Measurements from ENCODE around the gene NTRK1. TPM values are rescaled to one million over a fixed set of nuclear protein-coding genes. Genes with fewer than 3 reads are reported as not detected.
A peak's percentile ranks its signal among the peaks of the same experiment; 100 is the strongest.

The NTRK1 gene
- total RNA-seq, 1 donor from 2014 or later: 1.4 TPM

DNA sequence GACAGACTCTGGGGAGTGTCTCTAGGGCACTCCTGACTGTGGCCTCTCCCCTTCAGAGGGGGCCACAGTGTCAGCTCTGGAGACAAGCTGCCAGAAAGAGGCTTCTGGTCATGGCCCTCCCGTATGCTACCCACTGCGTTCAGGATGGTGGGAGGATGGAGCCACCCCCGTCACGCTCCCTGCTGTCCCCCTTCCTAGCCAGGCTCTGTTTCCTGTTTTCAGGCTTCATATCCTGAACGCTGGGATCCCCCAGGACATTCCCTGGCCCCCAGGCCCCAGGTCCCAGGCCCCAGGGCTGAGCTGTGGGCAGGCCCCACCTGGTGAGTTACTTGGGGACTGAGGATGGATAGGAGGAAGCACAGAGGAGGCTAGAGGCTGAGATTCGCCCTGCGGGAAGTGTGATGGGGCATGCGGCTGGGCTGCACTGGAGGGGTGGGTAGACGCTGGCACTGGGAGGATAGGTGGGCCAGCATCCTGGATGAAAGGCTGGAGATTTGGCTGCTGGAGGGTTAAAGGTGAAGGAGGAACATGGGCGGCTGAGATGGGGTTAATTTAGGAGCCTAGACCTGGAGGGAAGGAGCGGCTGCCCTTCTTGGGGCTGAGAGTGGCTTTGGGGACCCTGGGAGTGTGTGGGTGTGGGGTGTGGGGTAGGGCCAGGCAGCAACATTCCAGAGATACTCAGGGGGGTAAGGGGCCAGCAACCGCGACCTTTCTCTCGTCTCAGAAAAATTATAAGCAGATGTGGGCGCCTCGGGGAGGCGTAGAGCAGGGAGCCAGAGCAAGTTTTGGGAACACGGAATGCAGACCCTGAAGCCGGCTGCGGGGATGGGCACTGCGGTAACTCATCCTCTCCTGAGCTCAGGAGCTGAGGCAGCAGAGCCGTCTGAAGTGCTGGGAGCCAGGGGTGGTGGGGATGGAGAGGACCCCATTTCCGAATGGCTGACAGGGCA, 41.6 kb downstream of the NTRK1 start:
- intact Hi-C loops (cut with DNase I): no loop called here
- DNase-seq (ENCODE audit: low spot score): no peak

DNA sequence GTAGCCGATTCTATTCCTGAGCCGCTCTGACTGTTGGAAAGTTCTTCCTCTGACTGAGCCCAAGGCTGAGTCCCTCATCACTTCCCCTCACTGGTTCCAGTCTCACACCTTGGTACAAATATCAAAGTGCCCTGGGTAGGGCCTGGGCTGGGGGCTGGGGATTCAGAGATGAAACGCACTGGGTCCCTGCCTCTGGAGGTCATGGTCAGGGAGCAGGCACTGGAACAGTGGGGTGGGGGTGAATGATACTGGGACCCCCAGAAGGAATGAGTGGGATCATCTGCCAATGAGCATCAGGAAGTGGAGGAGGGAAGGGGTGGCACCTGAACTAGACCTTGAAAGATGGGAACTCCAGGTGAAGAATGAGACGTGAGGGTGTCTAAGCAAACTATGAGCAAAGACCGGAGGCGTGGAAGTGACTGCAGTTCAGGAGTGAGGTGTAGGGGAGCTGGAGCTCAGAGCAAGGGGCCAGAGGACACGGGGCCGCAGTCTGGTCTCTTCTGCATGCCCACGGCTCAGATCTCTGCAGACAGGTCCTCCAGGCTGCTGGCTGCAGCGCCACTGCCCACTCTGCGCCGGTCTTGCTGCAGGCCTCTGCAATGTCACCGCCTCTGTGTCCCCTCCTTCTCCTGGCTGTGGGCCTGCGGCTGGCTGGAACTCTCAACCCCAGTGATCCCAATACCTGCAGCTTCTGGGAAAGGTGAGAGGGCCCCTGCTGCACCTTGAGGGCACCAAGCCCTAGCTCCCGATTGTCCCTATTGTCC, 42.8 kb downstream of the NTRK1 start:
- intact Hi-C loops (cut with DNase I): no loop called here
- DNase-seq (ENCODE audit: low spot score): no peak

- DNase-seq (ENCODE audit: low spot score): no peak
- intact Hi-C loops (cut with DNase I): no loop called here
These were observed 43.7 kb downstream of the NTRK1 start for GRCh38 chr1:156904187-156904959.

DNA sequence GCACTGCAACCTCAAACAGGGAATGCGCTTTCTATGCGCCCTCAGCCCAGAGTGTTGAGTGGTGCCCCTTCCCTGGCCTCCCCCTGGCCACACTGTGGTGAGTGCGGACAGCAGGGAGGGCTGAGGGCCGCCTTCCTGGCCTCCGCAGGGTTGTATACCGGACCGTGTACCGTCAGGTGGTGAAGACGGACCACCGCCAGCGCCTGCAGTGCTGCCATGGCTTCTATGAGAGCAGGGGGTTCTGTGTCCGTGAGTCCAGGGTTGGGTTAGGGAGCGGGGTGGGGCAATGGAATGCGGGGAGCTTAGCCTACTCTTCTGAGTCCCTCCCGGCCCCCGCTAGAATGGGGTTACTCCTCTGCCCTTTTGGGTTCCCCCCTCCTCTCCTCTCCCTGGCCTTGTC, 44.5 kb downstream of the NTRK1 start:
- no peak for DNase-seq (ENCODE audit: low spot score)
- intact Hi-C loops (cut with DNase I): no loop called here

DNA sequence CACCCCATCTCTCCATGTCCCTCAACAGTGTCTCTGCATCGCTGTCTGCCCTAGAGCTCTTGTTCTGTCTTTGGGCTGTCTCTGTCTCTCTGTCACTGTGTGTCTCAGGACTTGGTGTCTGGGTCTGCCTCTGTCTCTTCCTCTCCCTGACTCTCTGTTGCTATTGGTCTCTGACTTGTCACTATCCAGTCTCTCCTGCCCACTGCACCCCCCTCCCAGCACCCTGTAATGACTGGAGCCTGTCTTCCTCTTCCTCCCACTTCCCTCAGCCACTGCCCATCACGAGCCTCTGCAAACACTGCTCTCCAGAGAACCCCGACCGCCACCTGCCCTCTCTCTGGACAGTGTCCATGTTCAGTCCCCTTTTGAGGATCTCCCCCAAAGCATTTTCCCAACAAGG, 45.0 kb downstream of the NTRK1 start:
- no peak for DNase-seq (ENCODE audit: low spot score)
- intact Hi-C loops (cut with DNase I): no loop called here

GRCh38 chr1:156906206-156906906, 45.7 kb downstream of the NTRK1 start:
- no peak for DNase-seq (ENCODE audit: low spot score)
- intact Hi-C loops (cut with DNase I): no loop called here

DNA sequence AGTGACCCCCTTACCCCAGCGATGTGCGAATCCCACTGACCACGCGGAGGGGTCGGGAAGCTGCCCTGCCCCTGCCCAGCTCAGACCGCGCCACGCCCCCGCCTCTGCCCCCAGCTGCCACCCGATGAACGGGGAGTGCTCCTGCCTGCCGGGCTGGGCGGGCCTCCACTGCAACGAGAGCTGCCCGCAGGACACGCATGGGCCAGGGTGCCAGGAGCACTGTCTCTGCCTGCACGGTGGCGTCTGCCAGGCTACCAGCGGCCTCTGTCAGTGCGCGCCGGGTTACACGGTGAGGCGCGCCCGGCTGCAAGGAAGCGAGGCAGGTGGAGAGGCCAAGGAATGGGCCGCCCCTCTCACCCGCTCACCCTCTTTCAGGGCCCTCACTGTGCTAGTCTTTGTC, 47.9 kb downstream of the NTRK1 start:
- DNase-seq (ENCODE audit: low spot score): no peak
- intact Hi-C loops (cut with DNase I): no loop called here

DNA sequence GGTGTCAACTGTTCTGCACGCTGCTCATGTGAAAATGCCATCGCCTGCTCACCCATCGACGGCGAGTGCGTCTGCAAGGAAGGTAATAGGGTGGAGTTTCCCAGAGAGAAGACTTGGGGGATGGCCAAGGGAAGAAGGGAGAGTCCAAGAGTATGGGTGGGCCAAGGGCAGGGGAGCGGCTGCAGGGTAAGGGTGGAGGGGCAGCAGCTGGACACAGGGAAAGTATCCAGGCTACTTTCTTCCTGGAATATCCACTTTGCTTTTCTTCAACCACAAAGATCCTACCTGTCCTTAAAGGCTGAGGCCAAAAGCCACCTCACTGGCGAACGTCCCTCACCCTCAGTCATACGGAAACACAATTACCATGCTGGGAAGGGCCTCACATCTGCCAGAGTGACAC, 48.3 kb downstream of the NTRK1 start:
- no peak for DNase-seq (ENCODE audit: low spot score)
- intact Hi-C loops (cut with DNase I): no loop called here

DNA sequence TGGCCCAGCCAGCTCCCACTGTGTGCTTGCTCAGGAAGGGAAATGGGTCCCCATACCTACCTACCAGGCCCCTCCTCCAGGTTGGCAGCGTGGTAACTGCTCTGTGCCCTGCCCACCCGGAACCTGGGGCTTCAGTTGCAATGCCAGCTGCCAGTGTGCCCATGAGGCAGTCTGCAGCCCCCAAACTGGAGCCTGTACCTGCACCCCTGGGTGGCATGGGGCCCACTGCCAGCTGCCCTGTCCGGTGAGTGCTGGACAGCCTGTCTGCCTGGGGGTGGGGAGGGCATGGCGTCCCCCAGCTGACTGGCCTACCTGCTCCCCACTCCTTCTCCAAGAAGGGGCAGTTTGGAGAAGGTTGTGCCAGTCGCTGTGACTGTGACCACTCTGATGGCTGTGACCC, 49.0 kb downstream of the NTRK1 start:
- intact Hi-C loops (cut with DNase I): no loop called here
- DNase-seq (ENCODE audit: low spot score): no peak

DNA sequence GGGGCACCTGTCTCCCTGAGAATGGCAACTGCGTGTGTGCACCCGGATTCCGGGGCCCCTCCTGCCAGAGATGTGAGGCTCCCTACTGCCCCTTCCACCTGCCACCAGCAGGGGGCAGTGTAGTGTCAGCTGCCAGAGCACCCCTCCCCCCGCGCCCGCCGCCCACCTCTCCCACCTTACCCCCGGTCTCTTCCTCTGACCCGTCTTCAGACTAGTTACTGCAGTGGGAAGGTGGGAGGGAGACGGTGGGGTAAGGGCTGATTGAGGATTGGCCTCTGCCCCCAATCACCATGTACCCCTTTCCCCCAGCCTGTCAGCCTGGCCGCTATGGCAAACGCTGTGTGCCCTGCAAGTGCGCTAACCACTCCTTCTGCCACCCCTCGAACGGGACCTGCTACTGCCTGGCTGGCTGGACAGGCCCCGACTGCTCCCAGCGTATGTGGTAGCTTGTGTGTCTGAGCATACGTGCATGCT, 49.7 kb downstream of the NTRK1 start:
- no peak for DNase-seq (ENCODE audit: low spot score)
- intact Hi-C loops (cut with DNase I): no loop called here

GRCh38 chr1:156911577-156912298, 51.1 kb downstream of the NTRK1 start:
- DNase-seq (ENCODE audit: low spot score): no peak
- intact Hi-C loops (cut with DNase I): no loop called here

- DNase-seq (ENCODE audit: low spot score): no peak
- intact Hi-C loops (cut with DNase I): no loop called here
These were observed 51.6 kb downstream of the NTRK1 start for GRCh38 chr1:156912310-156912709.

GRCh38 chr1:156912861-156913808, 52.5 kb downstream of the NTRK1 start:
- intact Hi-C loops (cut with DNase I): no loop called here
- no peak for DNase-seq (ENCODE audit: low spot score)

- intact Hi-C loops (cut with DNase I): no loop called here
- DNase-seq (ENCODE audit: low spot score): no peak
These were observed 53.2 kb downstream of the NTRK1 start for GRCh38 chr1:156913809-156914387.

DNA sequence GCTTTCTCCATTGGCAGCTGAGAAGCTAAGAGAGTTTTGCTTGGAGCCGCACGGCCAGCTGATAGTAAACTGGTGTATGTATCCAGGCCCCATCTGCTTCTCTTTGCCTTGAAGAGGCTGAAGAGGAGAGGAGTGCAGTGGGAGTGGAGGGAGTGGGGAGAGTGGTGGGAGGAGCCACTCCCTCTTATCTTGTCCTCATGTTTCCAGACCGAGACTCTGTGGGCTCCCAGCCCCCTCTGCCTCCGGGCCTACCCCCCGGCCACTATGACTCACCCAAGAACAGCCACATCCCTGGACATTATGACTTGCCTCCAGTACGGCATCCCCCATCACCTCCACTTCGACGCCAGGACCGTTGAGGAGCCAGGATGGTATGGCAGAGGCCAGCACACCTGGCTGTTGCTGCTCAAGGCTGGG, 53.8 kb downstream of the NTRK1 start:
- intact Hi-C loops (cut with DNase I): no loop called here
- no peak for DNase-seq (ENCODE audit: low spot score)

DNA sequence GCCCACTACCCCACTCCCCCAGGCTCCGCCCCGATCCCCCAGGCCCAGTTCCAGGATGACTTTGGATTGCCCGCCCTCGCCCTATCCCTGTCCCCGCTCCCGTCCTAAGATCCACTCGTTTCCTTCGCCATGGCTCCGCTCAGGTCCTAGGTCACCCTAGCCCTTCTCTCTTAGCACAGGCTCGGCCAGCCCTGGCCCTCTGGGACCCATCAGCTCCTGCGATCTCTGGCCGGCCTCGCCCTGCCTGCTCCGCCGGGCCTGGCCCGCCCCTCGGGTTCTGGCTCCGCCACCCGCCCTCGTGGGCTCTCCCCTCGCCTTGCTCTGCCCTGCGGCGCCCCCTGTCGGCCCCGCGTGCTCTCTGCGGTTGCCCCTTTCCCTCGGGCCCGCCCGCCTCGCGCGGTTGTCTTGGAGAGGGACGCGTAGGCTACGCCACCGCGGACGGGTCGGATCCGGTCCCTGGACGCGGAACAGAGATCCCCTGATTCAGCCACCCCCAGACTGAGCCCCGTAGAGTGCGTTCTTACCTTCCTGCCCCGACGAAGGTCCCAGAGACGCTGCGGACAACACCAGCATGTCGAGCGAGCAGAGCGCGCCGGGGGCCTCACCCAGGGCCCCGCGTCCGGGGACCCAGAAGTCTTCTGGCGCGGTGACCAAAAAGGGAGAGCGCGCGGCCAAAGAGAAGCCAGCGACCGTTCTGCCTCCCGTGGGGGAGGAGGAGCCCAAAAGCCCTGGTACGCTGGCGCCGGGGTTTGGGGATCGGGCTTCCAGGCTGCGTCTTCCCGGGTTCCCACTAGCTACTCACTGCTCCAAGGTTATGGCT, 59.8 kb downstream of the NTRK1 start, which contains the start of gene LRRC71:
Gene LRRC71, plus strand, starts transcription at position 400 of the 820 bp plus-strand sequence. Its CDS starts 172 bp downstream, at position 572.
- intact Hi-C loops (cut with DNase I): loop anchor here (2.0 kb wide), 1 partner anchor 26 kb away; no protein-coding TSS in a partner anchor
- peak; percentile 86 for DNase-seq (ENCODE audit: low spot score)

Measured in cardiac septum (tissue), 1 donor.